Lower leg skin (tissue), 4 donors: ENCODE data around the gene ERICH6B. TPM values are rescaled to one million over a fixed set of nuclear protein-coding genes. Genes with fewer than 3 reads are reported as not detected.

Experiments
- DNase-seq, 2 donors: peaks; one replicate each; pipeline ENCODE4 v3.0.0-alpha.2; 2019; ENCODE audit warnings: low spot score in 2 of 2
- H3K4me3 ChIP-seq: fragments of 200-600 bp; sonication (generic); 2 replicates; pipeline ENCODE4 v1.5.1; 2017; ENCODE audit warnings: mild to moderate bottlenecking, low read depth; ENCODE audit not compliant: poor library complexity, severe bottlenecking
- CTCF ChIP-seq, 3 donors: fragments of 450-650 bp; IDR thresholded peaks; one replicate each; pipeline ENCODE4 v1.5.1; 2016; ENCODE audit warnings: antibody characterized with exemption in 3 of 3, mild to moderate bottlenecking in 3 of 3, moderate library complexity in 2 of 3
- POLR2A ChIP-seq, 2 donors: fragments of 450-650 bp; IDR thresholded peaks; one replicate each; pipeline ENCODE4 v1.6.1; 2016 to 2017; ENCODE audit warnings: antibody characterized with exemption in 2 of 2, mild to moderate bottlenecking in 1 of 2, moderate library complexity in 1 of 2
- WGBS, 2 donors: methylation state at CpG; one replicate each; pipeline ENCODE4 v1.1.5; 2018; 5-methylcytosine and 5-hydroxymethylcytosine counted together
- intact Hi-C: fragments of 100-400 bp; cut with DNase I; formaldehyde crosslinking; loops from one replicate; pipeline ENCODE4 v1.15.0; 2023; ENCODE audit warnings: low total_unique reads
- total RNA-seq, 4 donors: library from RNA; depleted of rRNA; stranded (reverse); fragments of >200 nt; gene quantifications; one replicate each; pipeline ENCODE4 v1.1.0, GENCODE V29; 2016

The ERICH6B gene
- total RNA-seq, 4 donors from 2014 or later: not detected

GRCh38 chr13:45627656-45628055, 12.1 kb upstream of the ERICH6B start:
- H3K4me3 ChIP-seq: no peak overlapping the region
- no peak for DNase-seq
- 59 to 72% methylated on average over 1 of the region's 1 CpG for WGBS, 2 donors
- intact Hi-C loops: no loop called here
- TF ChIP-seq POLR2A (IDR thresholded peaks at IDR 0.05) (no peak), CTCF (IDR thresholded peaks at IDR 0.05) (no peak)

- no peak for TF ChIP-seq POLR2A (IDR thresholded peaks at IDR 0.05)
- no peak for TF ChIP-seq CTCF (IDR thresholded peaks at IDR 0.05)
- 47 to 53% methylated on average over 4 of the region's 4 CpGs for WGBS, 2 donors
- no peak overlapping the region for H3K4me3 ChIP-seq
- intact Hi-C loops: no loop called here
- DNase-seq: no peak
These were observed 11.3 kb upstream of the ERICH6B start for GRCh38 chr13:45626731-45627374.

- TF ChIP-seq CTCF (IDR thresholded peaks at IDR 0.05) (no peak), POLR2A (IDR thresholded peaks at IDR 0.05) (no peak)
- intact Hi-C loops: no loop called here
- no peak overlapping the region for H3K4me3 ChIP-seq
- no peak for DNase-seq
- 38 to 44% methylated on average over 5 of the region's 5 CpGs for WGBS, 2 donors
These were observed 8.1 kb upstream of the ERICH6B start for GRCh38 chr13:45623516-45624090.

- 15 to 22% methylated on average over 6 of the region's 6 CpGs for WGBS, 2 donors
- intact Hi-C loops: no loop called here
- H3K4me3 ChIP-seq: no peak overlapping the region
- DNase-seq: no peak
- TF ChIP-seq POLR2A (IDR thresholded peaks at IDR 0.05): no peak
- no peak for TF ChIP-seq CTCF (IDR thresholded peaks at IDR 0.05)
These were observed 6.4 kb upstream of the ERICH6B start for GRCh38 chr13:45621950-45622349.

GRCh38 chr13:45607931-45608330, 7.6 kb downstream of the ERICH6B start:
- TF ChIP-seq POLR2A (IDR thresholded peaks at IDR 0.05) (no peak), CTCF (IDR thresholded peaks at IDR 0.05) (no peak)
- no peak overlapping the region for H3K4me3 ChIP-seq
- DNase-seq: no peak
- WGBS, 2 donors: 43 to 52% methylated on average over 3 of the region's 3 CpGs
- intact Hi-C loops: no loop called here

DNA sequence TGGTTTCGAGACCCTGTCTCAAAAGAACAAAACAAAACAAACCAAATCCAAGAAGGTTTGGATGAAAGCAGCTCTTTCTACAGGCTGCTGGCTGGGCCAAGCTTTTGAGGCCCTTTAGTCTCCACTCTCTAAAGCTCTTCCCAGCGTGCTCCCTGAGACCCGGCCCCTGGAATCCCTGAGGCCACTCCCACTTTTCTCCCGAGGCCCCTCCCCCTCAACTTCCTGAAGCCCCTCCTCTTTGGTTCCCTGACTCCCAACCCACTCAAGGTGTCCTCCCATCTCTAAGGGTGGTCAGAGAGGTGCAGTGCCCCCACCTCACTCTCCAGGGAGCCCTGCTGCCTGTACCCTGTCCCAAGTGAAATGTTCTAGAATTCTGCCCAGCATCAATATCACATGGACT, 10.6 kb downstream of the ERICH6B start:
- intact Hi-C loops: no loop called here
- no peak for TF ChIP-seq CTCF (IDR thresholded peaks at IDR 0.05)
- no peak for TF ChIP-seq POLR2A (IDR thresholded peaks at IDR 0.05)
- 66 to 73% methylated on average over 4 of the region's 4 CpGs for whole genome bisulfite sequencing, 2 donors
- H3K4me3 ChIP-seq: no peak overlapping the region
- DNase-seq: peak in 1 of 2 donors; percentile 21
